Gastroesophageal sphincter (tissue), 4 donors: ENCODE results near the gene CCDC74A. TPM values are rescaled to one million over a fixed set of nuclear protein-coding genes. Genes with fewer than 3 reads are reported as not detected.
"Not testable (repeated sequence)": the region's sequence is repeated elsewhere in the genome, so short reads cannot be mapped to it uniquely, and the experiment has no call there.

Experiments
- ATAC-seq: fragments of 150-250 bp; one replicate; pipeline ENCODE4 v1.9.1; 2016; ENCODE audit warnings: mild to moderate bottlenecking, moderate library complexity
- H3K27ac ChIP-seq, 4 donors: fragments of 200-600 bp; sonication (generic) in 3 of 4; 1 replicate in 3 of 4; 2 replicates in 1 of 4; pipeline ENCODE4 v1.5.1; 2016 to 2019
- H3K27me3 ChIP-seq: fragments of 200-600 bp; sonication (generic); one replicate; pipeline ENCODE4 v1.5.1; 2019
- H3K36me3 ChIP-seq, 2 donors: fragments of 200-600 bp; sonication (generic); one replicate each; pipeline ENCODE4 v1.5.1; 2019; ENCODE audit warnings: control low read depth in 1 of 2
- H3K4me1 ChIP-seq, 3 donors: fragments of 200-600 bp; sonication (generic); 1 replicate in 2 of 3; 2 replicates in 1 of 3; pipeline ENCODE4 v1.5.1; 2016 to 2019; ENCODE audit warnings: control low read depth in 2 of 3
- H3K4me3 ChIP-seq, 2 donors: fragments of 200-600 bp; sonication (generic); one replicate each; pipeline ENCODE4 v1.5.1; 2019; ENCODE audit warnings: mild to moderate bottlenecking in 1 of 2, moderate library complexity in 1 of 2
- H3K9me3 ChIP-seq, 3 donors: fragments of 200-600 bp; sonication (generic); one replicate each; pipeline ENCODE4 v1.5.1; 2017 to 2019; ENCODE audit warnings: control low read depth in 2 of 3
- EP300 ChIP-seq: sonication (generic); formaldehyde crosslinking; IDR thresholded peaks from one replicate; pipeline ENCODE4 v1.6.1; 2017; ENCODE audit warnings: antibody characterized with exemption, mild to moderate bottlenecking
- POLR2A ChIP-seq, 2 donors: fragments of 450-650 bp; IDR thresholded peaks; one replicate each; pipeline ENCODE4 v1.6.1; 2017; ENCODE audit warnings: antibody characterized with exemption in 2 of 2, mild to moderate bottlenecking in 2 of 2, moderate library complexity in 1 of 2
- POLR2AphosphoS5 ChIP-seq: sonication (generic); formaldehyde crosslinking; IDR thresholded peaks from one replicate; pipeline ENCODE4 v1.6.1; 2017; ENCODE audit warnings: antibody characterized with exemption
- WGBS, 2 donors: methylation state at CpG; one replicate each; pipeline ENCODE4 v1.1.5; 2018; ENCODE audit warnings: low coverage in 1 of 2; 5-methylcytosine and 5-hydroxymethylcytosine counted together
- total RNA-seq, 4 donors: library from RNA; depleted of rRNA; stranded (reverse); fragments of >200 nt; gene quantifications; one replicate each; pipeline ENCODE4 v1.1.0, GENCODE V29; 2016
- TF ChIP-seq, protein P1 (sequence below), 4 experiments: fragments of 200-600 bp in 2 of 4; fragments of 450-650 bp in 2 of 4; sonication (generic) in 1 of 4; IDR thresholded peaks; one replicate each; pipeline ENCODE4 v1.5.1; 2017 to 2019; ENCODE audit warnings: antibody characterized with exemption in 4 of 4, mild to moderate bottlenecking in 2 of 4, moderate library complexity in 2 of 4

Gene CCDC74A
- total RNA-seq, 4 donors from 2014 or later, result 4.4 to 10.5 (median 8.2) TPM

DNA sequence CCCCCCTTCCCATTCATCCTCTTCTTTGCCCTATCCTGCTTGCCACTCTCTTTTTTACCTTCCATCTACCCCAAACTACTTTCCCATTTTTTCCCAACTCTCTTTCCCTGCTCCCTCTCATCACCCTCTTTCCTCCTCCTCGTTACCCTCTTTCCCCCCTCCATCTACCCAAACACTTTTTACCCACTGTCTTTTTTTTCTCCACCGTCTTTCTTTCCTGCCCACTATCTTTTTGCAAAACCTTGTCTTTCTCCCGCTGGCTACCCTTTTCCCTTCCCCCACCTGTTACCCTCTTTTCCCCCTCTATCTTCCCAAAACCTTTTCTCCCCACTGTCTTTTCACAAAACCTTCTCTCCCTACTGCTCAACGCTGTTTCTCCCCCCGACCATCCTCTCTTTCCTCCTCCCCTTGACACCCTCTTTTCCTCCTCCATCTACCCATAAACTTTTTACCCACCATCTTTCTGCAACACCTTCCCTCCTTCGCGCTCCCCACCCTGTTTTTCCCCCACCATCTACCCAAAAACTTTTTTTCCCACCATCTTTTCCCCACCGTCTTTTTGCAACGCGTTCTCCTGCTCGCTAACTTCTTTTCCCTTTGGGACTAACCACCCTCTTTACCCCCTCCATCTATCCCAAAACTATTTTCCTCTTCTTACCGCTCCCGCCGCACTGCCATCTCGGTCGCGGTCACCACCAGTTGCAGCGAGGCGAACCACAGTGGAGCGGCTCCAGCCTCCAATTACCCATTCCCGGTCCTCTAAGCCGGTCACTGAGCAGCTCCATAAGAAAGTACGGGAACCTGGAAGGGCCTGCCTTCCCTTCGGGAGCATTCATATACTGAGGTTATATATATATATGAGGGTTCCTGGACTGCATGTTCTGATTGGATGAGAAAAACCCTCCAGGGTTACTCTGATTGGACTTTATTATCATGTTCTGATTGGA is 15.0 kb downstream of the CCDC74A start:
- no peak for ATAC-seq
- H3K4me3 ChIP-seq, result no peak overlapping the region

DNA sequence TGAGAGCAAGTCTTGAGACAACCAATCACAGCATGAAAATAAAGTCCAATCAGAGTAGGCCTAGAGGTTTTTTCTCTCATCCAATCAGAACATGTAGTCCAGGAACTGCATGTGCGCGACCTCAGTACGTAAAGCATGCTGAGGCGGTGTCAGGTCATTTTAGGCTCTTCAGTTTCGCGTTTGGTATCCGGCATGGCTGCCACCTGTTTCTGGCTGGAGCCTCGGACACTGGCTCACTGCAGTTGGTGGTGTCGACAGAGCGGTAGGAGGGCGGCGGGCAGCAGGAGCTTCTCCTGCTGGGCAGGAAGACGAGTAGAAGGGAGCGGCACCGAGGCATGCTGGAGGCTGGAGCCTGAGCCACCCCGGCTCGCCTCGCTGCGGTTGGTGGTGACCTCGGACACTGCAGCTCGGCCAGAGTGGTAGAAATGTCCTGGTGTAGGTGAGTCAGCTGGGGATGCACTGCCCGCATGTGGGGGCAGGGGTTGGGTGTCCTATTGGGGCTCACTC is 15.8 kb downstream of the CCDC74A start:
- Histone ChIP-seq H3K4me3 (no peak overlapping the region), H3K4me1 (no peaks in the 10 kb centered on the region), H3K36me3 (no peaks in the 10 kb centered on the region), H3K27me3 (no peaks in the 10 kb centered on the region), H3K27ac (no peak overlapping the region), H3K9me3 (no peaks in the 10 kb centered on the region)
- 80 to 93% methylated on average over 3 to 6 of the region's 22 CpGs for WGBS, 2 donors
- no peak for ATAC-seq
- no peak for TF ChIP-seq POLR2A (IDR thresholded peaks at IDR 0.05)
- no peak for TF ChIP-seq EP300

More for the DNA sequence above, 15.0 kb downstream of the CCDC74A start:
- Histone ChIP-seq H3K4me1 (no peaks in the 10 kb centered on the region), H3K27me3 (no peaks in the 10 kb centered on the region), H3K36me3 (no peaks in the 10 kb centered on the region), H3K27ac (no peak overlapping the region), H3K9me3 (no peaks in the 10 kb centered on the region)
- TF ChIP-seq POLR2AphosphoS5 (no peak), EP300 (no peak), POLR2A (IDR thresholded peaks at IDR 0.05) (no peak)
- TF ChIP-seq, protein P1, sequence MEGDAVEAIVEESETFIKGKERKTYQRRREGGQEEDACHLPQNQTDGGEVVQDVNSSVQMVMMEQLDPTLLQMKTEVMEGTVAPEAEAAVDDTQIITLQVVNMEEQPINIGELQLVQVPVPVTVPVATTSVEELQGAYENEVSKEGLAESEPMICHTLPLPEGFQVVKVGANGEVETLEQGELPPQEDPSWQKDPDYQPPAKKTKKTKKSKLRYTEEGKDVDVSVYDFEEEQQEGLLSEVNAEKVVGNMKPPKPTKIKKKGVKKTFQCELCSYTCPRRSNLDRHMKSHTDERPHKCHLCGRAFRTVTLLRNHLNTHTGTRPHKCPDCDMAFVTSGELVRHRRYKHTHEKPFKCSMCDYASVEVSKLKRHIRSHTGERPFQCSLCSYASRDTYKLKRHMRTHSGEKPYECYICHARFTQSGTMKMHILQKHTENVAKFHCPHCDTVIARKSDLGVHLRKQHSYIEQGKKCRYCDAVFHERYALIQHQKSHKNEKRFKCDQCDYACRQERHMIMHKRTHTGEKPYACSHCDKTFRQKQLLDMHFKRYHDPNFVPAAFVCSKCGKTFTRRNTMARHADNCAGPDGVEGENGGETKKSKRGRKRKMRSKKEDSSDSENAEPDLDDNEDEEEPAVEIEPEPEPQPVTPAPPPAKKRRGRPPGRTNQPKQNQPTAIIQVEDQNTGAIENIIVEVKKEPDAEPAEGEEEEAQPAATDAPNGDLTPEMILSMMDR (IDR thresholded peaks at IDR 0.05), result no peak
- WGBS, 2 donors, result 68 to 92% methylated on average over 6 to 18 of the region's 24 CpGs

- H3K27ac ChIP-seq, ATAC-seq, H3K27me3 ChIP-seq, H3K9me3 ChIP-seq, H3K4me1 ChIP-seq, H3K36me3 ChIP-seq, H3K4me3 ChIP-seq: not testable (repeated sequence)
- 96% methylated on average over 4 of the region's 26 CpGs; no CpG with 5 or more reads in 1 of the 2 donors for WGBS, 2 donors
These were observed 16.5 kb downstream of the CCDC74A start for GRCh38 chr2:131544006-131544812.

DNA sequence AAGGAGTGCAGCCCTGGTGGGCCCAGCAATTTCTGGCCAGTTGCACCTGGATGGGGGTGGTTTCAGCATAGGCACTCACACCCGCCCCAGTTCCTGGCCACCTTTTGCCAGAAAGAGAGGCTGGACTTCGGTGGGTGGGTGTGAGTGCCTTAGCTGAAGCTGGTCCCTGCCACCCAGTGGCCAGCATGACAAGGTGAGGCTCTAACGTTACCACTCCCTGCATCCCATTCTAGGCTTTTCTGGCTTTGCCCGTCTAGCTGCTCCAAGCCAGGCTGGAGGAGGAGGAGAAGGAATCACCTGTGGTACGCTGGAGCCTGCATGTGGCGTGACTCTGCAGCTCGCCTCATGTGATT is 17.1 kb downstream of the CCDC74A start:
- not testable (repeated sequence) for H3K27ac ChIP-seq, H3K36me3 ChIP-seq, H3K4me3 ChIP-seq, H3K4me1 ChIP-seq, H3K27me3 ChIP-seq, ATAC-seq, H3K9me3 ChIP-seq
- WGBS, 2 donors, result no CpG with 5 or more reads among the region's 7 CpGs

DNA sequence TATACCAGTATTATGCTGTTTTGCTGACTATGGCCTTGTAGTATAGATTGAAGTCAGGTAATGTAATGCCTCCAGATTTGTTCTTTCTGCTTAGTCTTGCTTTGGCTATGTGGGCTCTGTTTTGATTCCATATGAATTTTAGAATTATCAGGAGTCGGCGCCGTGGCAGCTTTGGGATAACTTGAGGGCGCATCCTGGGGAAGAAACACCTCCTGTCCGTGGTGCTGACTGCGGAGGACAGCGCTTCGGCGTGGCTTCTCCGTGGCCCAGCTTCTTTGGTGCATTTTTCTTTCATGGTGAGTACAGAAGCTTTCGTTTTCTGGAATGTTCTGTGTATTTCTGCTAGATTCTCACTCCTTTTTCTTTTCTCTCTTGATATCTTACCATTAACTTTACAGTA is 25.2 kb downstream of the CCDC74A start:
- 70 to 85% methylated on average over 10 of the region's 11 CpGs for WGBS, 2 donors
- TF ChIP-seq EP300 (no peak), POLR2A (IDR thresholded peaks at IDR 0.05) (no peak), POLR2AphosphoS5 (no peak)
- TF ChIP-seq, protein P1 (IDR thresholded peaks at IDR 0.05), result no peak
- H3K9me3 ChIP-seq, result no peaks in the 10 kb centered on the region
- peaks cover 10% of the 10 kb centered on the region for H3K27me3 ChIP-seq
- no peak overlapping the region for H3K4me3 ChIP-seq
- no peaks in the 10 kb centered on the region for H3K4me1 ChIP-seq
- H3K36me3 ChIP-seq, result no peaks in the 10 kb centered on the region
- ATAC-seq, result no peak
- no peak overlapping the region for H3K27ac ChIP-seq

GRCh38 chr2:131556998-131557397 is 29.3 kb downstream of the CCDC74A start:
- H3K36me3 ChIP-seq, result no peaks in the 10 kb centered on the region
- 83 to 86% methylated on average over 2 to 6 of the region's 7 CpGs for WGBS, 2 donors
- no peak for ATAC-seq
- peaks cover 21% of the 10 kb centered on the region for H3K27me3 ChIP-seq
- no peak overlapping the region for H3K27ac ChIP-seq
- TF ChIP-seq, protein P1 (IDR thresholded peaks at IDR 0.05), result no peak
- TF ChIP-seq EP300 (no peak), POLR2AphosphoS5 (no peak), POLR2A (IDR thresholded peaks at IDR 0.05) (no peak)
- H3K9me3 ChIP-seq, result no peaks in the 10 kb centered on the region
- H3K4me3 ChIP-seq, result no peak overlapping the region
- no peaks in the 10 kb centered on the region for H3K4me1 ChIP-seq
